ENCODE measurements around the gene KIF26B.

DNA sequence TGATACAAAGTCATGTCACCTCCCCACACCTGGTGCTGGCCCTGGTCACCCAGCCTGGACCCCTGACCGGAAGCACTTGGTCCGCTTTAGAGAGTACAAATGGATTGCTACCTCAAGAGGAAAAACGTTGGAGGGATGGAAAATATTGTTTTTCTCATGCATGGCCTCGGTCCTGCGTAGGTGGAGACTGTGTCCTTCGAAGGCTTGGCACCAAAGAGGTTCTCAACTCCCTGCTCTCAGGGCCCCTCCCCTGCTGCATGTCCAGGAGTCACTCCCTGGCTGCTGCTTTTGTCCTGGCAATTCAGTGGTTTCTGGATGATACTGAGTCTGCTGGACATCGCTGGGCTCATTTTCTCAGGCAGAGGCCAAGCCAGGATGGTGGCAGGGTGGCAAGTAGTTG lies 529.8 kb downstream of the KIF26B start:
- TF ChIP-seq, protein P1, sequence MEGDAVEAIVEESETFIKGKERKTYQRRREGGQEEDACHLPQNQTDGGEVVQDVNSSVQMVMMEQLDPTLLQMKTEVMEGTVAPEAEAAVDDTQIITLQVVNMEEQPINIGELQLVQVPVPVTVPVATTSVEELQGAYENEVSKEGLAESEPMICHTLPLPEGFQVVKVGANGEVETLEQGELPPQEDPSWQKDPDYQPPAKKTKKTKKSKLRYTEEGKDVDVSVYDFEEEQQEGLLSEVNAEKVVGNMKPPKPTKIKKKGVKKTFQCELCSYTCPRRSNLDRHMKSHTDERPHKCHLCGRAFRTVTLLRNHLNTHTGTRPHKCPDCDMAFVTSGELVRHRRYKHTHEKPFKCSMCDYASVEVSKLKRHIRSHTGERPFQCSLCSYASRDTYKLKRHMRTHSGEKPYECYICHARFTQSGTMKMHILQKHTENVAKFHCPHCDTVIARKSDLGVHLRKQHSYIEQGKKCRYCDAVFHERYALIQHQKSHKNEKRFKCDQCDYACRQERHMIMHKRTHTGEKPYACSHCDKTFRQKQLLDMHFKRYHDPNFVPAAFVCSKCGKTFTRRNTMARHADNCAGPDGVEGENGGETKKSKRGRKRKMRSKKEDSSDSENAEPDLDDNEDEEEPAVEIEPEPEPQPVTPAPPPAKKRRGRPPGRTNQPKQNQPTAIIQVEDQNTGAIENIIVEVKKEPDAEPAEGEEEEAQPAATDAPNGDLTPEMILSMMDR (IDR thresholded peaks at IDR 0.05), result no peak
- no peak for TF ChIP-seq EP300 (IDR thresholded peaks at IDR 0.05)

Data from stomach (tissue), 4 donors.